Spleen (tissue), 11 donors: ENCODE measurements around the gene C12orf57. TPM values are rescaled to one million over a fixed set of nuclear protein-coding genes. Genes with fewer than 3 reads are reported as not detected.

Experiments
- DNase-seq: peaks from one replicate; pipeline ENCODE4 v3.0.0-alpha.2; 2020
- H3K27ac ChIP-seq, 8 donors: fragments of 200-600 bp; sonication (generic) in 7 of 8; 1 replicate in 4 of 8; 2 replicates in 4 of 8; pipeline versions ENCODE4 v1.5.0 to v1.8.0; 2016 to 2021; ENCODE audit warnings: inconsistent platforms in 4 of 8, mild to moderate bottlenecking in 4 of 8, moderate library complexity in 1 of 8
- H3K27me3 ChIP-seq, 7 donors: fragments of 200-600 bp; sonication (generic) in 6 of 7; replicated peaks in 1 of 7; 1 replicate in 4 of 7; 2 replicates in 3 of 7; pipeline versions ENCODE4 v1.5.0 to v1.8.0; 2016 to 2021; ENCODE audit warnings: inconsistent platforms in 3 of 7, mild to moderate bottlenecking in 1 of 7
- H3K36me3 ChIP-seq, 6 donors: fragments of 200-600 bp; sonication (generic) in 5 of 6; 1 replicate in 4 of 6; 2 replicates in 2 of 6; pipeline versions ENCODE4 v1.5.0 to v1.8.0; 2016 to 2021; ENCODE audit warnings: inconsistent platforms in 2 of 6
- H3K4me1 ChIP-seq, 6 donors: fragments of 200-600 bp; sonication (generic) in 5 of 6; 1 replicate in 3 of 6; 2 replicates in 3 of 6; pipeline versions ENCODE4 v1.5.0 to v1.8.0; 2016 to 2021; ENCODE audit warnings: inconsistent platforms in 3 of 6
- H3K4me3 ChIP-seq, 8 donors: fragments of 200-600 bp; sonication (generic) in 7 of 8; 1 replicate in 4 of 8; 2 replicates in 4 of 8; pipeline versions ENCODE4 v1.5.0 to v1.8.0; 2016 to 2021; ENCODE audit warnings: inconsistent platforms in 4 of 8, mild to moderate bottlenecking in 4 of 8, moderate library complexity in 2 of 8
- H3K9me3 ChIP-seq, 8 donors: fragments of 200-600 bp; sonication (generic) in 7 of 8; 1 replicate in 4 of 8; 2 replicates in 4 of 8; pipeline versions ENCODE4 v1.5.0 to v1.8.0; 2016 to 2021; ENCODE audit warnings: inconsistent platforms in 4 of 8
- CTCF ChIP-seq, 11 experiments: fragments of 200-600 bp in 7 of 11; fragments of 450-650 bp in 4 of 11; sonication (generic) in 4 of 11; IDR thresholded peaks in 8 of 11; conservative IDR thresholded peaks in 3 of 11; 1 replicate in 7 of 11; 2 replicates in 4 of 11; pipeline versions ENCODE4 v1.4.0 to v1.8.0; 2016 to 2021; ENCODE audit warnings: antibody characterized with exemption in 11 of 11, inconsistent platforms in 4 of 11, mild to moderate bottlenecking in 1 of 11
- POLR2A ChIP-seq, 3 donors: fragments of 450-650 bp; IDR thresholded peaks; one replicate each; pipeline ENCODE4 v1.5.1; 2017; ENCODE audit warnings: antibody characterized with exemption in 3 of 3, mild to moderate bottlenecking in 1 of 3
- POLR2AphosphoS5 ChIP-seq, 3 donors: sonication (generic); formaldehyde crosslinking; IDR thresholded peaks; one replicate each; pipeline ENCODE4 v1.5.1; 2017; ENCODE audit warnings: antibody characterized with exemption in 3 of 3
- WGBS, 5 donors: extraction: QIAGEN DNeasy Blood & Tissue Kit in 3 of 5; methylation state at CpG; one replicate each; pipeline versions ENCODE4 v1.1.5 to v1.1.7; 2013 to 2018; 5-methylcytosine and 5-hydroxymethylcytosine counted together
- intact Hi-C: fragments of 100-400 bp; cut with DNase I; formaldehyde crosslinking; loops from one replicate; pipeline ENCODE4 v1.15.0; 2023; ENCODE audit warnings: low total_unique reads
- polyA plus RNA-seq, 3 donors: library from polyadenylated mRNA; stranded (reverse); fragments of 200-250 nt; gene quantifications; one replicate each; pipeline ENCODE4 v1.2.1, GENCODE V29; 2013
- total RNA-seq, 7 donors: library from RNA; depleted of rRNA in 3 of 7; stranded (reverse); fragments of >200 nt in 3 of 7; fragmentation: NEBNext Ultra II Directional in 4 of 7; extraction: Animal tissue kit (Norgen Biotek cat#: 25700) in 4 of 7; gene quantifications; one replicate each; pipeline versions ENCODE4 v1.1.0 to v1.2.1, GENCODE V29; 2016 to 2021
- donor health status: healthy with polysubstance abuse.
- donor health status: DM: no; HTN: no; CAD: no; lungs with moderate emphysema.
- donor health status: DM: no; HTN: no; CAD: no.
- donor health status: Bipolar disorder and iron deficiency.
- donor health status: healthy.
- donor health status: DM: no; HTN: no; CAD: no.
- donor health status: DM: yes; HTN: yes; CAD: no.

The C12orf57 gene
- total and polyA plus RNA-seq, 10 donors, result 79.2 to 364 (median 212) TPM

GRCh38 chr12:6979453-6979852 lies 35.6 kb downstream of the C12orf57 start:
- WGBS, 5 donors, result 82 to 90% (median 90%) methylated on average over 3 of the region's 3 CpGs
- DNase-seq, result no peak
- no peak overlapping the region for H3K27ac ChIP-seq

GRCh38 chr12:6980075-6980474 lies 36.3 kb downstream of the C12orf57 start:
- peaks cover 3 to 100% (median 84%) of the 10 kb centered on the region in 6 donors for H3K36me3 ChIP-seq
- TF ChIP-seq POLR2AphosphoS5 (IDR thresholded peaks at IDR 0.05), result no peak
- TF ChIP-seq CTCF (IDR thresholded peaks at IDR 0.05 in 8 of 11, conservative IDR thresholded peaks at IDR 0.05 in 3 of 11), result no peak
- no peak for TF ChIP-seq POLR2A (IDR thresholded peaks at IDR 0.05)
- H3K4me1 ChIP-seq, result peaks cover 0 to 8% (median 0%) of the 10 kb centered on the region in 6 donors
- DNase-seq, result no peak
- intact Hi-C loops, result no loop called here
- H3K27ac ChIP-seq, result no peak overlapping the region
- WGBS, 5 donors, result 94 to 99% (median 95%) methylated on average over 4 of the region's 4 CpGs
- no peaks in the 10 kb centered on the region for H3K27me3 ChIP-seq
- no peak overlapping the region for H3K4me3 ChIP-seq
- no peaks in the 10 kb centered on the region for H3K9me3 ChIP-seq

More at GRCh38 chr12:6979453-6979852, 35.6 kb downstream of the C12orf57 start:
- Histone ChIP-seq H3K9me3 (no peaks in the 10 kb centered on the region), H3K4me3 (no peak overlapping the region), H3K36me3 (peaks cover 3 to 100% (median 88%) of the 10 kb centered on the region in 6 donors), H3K27me3 (no peaks in the 10 kb centered on the region), H3K4me1 (peaks cover 0 to 10% (median 0%) of the 10 kb centered on the region in 6 donors)
- intact Hi-C loops, result loop anchor here (10.0 kb wide), 1 partner anchor 45 kb away; no protein-coding TSS in a partner anchor
- no peak for TF ChIP-seq POLR2AphosphoS5 (IDR thresholded peaks at IDR 0.05)

- intact Hi-C loops, result no loop called here
- TF ChIP-seq POLR2AphosphoS5 (IDR thresholded peaks at IDR 0.05) (no peak), POLR2A (IDR thresholded peaks at IDR 0.05) (no peak), CTCF (IDR thresholded peaks at IDR 0.05 in 8 of 11, conservative IDR thresholded peaks at IDR 0.05 in 3 of 11) (no peak)
- Histone ChIP-seq H3K27me3 (no peaks in the 10 kb centered on the region), H3K27ac (no peak overlapping the region), H3K9me3 (no peaks in the 10 kb centered on the region), H3K4me1 (peaks cover 0 to 5% (median 0%) of the 10 kb centered on the region in 6 donors), H3K36me3 (peaks cover 3 to 100% (median 80%) of the 10 kb centered on the region in 6 donors), H3K4me3 (no peak overlapping the region)
- DNase-seq, result no peak
Observed at GRCh38 chr12:6980740-6981139, 36.9 kb downstream of the C12orf57 start.

- TF ChIP-seq POLR2A (IDR thresholded peaks at IDR 0.05) (no peak), CTCF (IDR thresholded peaks at IDR 0.05 in 8 of 11, conservative IDR thresholded peaks at IDR 0.05 in 3 of 11) (no peak), POLR2AphosphoS5 (IDR thresholded peaks at IDR 0.05) (no peak)
- no peak for DNase-seq
- no peaks in the 10 kb centered on the region for H3K4me1 ChIP-seq
- H3K9me3 ChIP-seq, result no peaks in the 10 kb centered on the region
- peaks cover 3 to 100% (median 74%) of the 10 kb centered on the region in 6 donors for H3K36me3 ChIP-seq
- H3K27me3 ChIP-seq, result no peaks in the 10 kb centered on the region
- 94 to 98% (median 96%) methylated on average over 10 of the region's 10 CpGs for WGBS, 5 donors
- H3K27ac ChIP-seq, result no peak overlapping the region
- intact Hi-C loops, result no loop called here
- H3K4me3 ChIP-seq, result no peak overlapping the region
Observed at GRCh38 chr12:6981152-6982052, 37.6 kb downstream of the C12orf57 start.
